HG03565 (cell line): Measurements from ENCODE around the gene DAAM1.

Source experiments
- ATAC-seq: cut with Tn5 transposase; IDR thresholded peaks from one replicate; pipeline ENCODE4 v1.9.1; 2021; ENCODE audit warnings: mild to moderate bottlenecking, moderate library complexity; ENCODE audit not compliant: unreplicated experiment

DAAM1 gene

DNA sequence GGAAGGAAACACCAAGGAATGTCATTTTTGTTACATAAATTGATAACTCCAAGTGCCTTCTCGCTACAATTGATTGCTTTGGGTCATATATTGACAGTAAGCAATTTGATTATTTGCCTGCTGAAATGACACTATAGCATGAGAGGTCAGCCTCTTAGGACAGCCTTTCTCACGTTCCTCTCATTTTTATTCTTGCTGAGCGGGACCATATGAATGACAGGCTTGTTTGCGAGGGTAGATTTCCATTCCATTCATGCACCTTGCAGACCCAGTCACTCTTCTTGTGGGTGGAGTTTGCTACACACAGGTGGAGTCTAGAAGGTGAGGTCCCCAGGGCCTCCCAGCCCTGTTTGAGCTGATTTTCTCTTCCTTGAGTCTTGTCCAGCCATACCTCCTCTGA lies 27.3 kb downstream of the DAAM1 start:
- ATAC-seq = no peak

GRCh38 chr14:59217011-59217410 lies 28.5 kb downstream of the DAAM1 start:
- no peak for ATAC-seq

GRCh38 chr14:59221568-59221967 lies 33.1 kb downstream of the DAAM1 start:
- no peak for ATAC-seq

DNA sequence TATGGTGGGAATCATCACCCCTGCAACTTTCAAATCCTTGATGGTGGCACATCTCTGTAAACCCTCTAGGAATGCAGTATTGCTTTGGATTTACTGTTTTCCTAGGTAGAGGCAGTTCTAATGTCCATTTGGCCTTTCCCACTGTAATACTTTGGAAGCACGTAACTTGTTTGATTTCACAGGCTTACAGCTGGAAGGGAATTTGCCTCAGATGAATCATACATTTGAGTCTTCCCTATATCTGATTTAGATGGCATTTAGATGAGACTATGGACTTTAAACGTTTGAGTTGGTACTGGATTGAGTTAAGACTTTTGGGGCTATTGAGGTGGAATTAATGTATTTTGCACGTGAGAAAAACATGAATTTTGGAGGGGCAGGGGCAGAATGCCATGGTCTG lies 35.9 kb downstream of the DAAM1 start:
- no peak for ATAC-seq

DNA sequence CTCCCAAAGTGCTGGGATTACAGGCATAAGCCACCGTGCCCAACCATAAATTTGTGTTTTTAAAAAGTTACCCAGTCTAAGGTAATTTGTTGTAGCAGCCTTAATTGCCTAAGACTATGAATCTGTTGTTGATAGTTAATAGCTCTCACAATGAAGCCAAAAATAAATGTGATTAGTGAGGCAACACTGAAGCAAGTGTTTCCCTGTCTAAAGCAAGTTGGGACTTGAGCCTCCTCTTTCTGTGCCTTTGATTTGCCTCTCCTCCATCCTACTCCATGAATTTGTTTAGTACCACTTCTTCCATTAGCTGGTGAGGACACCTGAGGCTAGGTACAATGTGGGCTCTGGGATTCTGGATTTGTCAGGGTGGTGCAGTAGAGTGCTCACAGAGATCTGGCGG lies 36.8 kb downstream of the DAAM1 start:
- no peak for ATAC-seq

GRCh38 chr14:59228421-59228820 lies 40.0 kb downstream of the DAAM1 start:
- no peak for ATAC-seq

- ATAC-seq = no peak
Observed at GRCh38 chr14:59229653-59230406, 41.4 kb downstream of the DAAM1 start.

DNA sequence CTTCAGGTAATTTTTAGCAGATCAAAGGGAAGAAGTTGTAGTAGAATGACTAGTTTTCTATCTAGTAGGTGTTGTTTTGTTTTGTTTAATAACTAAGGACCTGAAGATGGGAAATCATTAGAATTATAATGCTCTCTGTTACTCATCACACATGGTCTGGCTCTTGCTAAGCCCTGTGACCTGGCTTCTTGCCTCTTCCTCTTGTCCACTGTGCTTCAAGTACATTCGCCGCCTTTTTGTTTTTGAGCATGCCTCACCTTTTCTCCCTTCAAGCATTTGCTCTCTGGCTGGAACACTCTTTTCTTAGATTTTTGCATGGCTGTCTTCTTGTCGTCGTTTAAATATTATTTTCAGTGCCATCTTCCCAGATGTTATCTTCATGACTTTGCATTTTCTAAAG lies 47.7 kb downstream of the DAAM1 start:
- no peak for ATAC-seq

DNA sequence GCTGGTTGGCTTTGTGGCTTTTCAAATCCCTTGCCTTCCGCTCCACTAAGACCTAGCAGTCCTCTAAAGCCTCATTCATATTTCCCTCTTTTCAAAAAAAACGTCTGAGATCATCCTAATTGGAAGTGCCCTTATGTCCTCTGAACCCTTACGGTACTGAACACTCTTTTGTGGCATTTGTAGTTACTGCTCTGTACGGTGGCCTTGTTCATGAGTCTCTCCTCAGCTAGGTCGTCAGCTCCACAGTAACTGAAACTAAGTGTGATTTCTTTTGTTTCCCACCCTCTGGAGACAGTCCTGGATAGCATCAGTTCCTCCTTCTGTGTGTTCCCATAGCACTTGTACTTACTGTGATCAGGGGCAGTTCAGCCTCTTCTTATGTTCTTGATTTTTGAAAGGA lies 49.7 kb downstream of the DAAM1 start:
- ATAC-seq = no peak

DNA sequence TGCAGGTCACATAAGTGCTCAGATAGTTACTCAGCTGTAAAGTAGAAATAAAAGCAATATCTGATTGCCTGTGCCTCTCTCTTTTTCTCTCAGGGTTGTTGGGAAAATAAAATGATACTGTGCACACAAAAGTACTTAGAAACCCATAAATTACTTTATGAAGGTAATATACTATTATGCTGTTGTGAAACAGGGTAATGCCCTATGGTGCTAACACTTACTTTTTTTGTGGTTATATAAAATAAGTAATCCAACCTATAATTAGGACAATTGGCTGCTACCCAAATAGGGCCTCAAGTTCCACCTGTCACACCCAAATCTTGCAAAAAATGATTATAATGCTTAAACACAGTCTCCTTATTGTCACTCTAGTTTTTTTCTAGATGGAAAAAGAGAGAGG lies 50.6 kb downstream of the DAAM1 start:
- ATAC-seq = no peak

GRCh38 chr14:59240356-59240755 lies 51.9 kb downstream of the DAAM1 start:
- ATAC-seq = peak; percentile 85

DNA sequence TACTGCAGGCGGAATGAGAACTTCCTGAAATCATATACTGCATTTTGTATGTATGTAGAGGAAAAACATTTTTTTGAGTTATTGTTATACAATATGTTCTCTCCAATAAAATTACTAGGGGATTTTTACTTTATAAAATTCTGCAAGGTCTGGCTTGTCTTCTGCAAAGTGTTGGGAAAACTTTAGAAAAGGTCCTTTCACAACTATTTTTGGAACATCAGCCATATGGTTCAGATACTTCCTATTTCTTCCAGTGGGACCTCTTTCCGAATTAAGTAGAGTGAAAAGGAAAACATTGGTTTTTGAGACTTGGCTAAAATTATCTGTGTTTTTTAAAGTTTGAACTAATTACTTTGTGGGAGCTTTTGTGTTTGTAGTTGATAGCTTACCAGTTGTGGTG lies 52.7 kb downstream of the DAAM1 start:
- no peak for ATAC-seq

DNA sequence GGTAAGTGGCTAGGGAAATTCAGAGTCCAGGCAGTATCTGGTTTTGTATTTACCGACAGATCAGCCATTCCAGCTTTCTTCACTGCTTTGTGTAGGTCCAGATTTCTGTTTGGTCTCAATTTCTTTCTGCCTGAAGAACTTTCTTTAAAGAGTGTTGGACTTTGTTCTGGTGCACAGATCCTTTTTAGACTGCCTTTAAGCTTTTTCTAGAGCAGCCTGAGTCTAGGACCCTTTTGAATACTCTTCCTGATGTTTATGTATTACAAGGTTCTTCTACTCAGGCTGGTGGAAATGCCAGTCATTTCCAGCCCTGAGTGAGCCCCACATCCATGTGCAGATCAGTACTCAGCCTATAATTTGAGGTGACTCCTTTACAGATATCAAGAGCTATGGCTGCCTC lies 54.7 kb downstream of the DAAM1 start:
- no peak for ATAC-seq

DNA sequence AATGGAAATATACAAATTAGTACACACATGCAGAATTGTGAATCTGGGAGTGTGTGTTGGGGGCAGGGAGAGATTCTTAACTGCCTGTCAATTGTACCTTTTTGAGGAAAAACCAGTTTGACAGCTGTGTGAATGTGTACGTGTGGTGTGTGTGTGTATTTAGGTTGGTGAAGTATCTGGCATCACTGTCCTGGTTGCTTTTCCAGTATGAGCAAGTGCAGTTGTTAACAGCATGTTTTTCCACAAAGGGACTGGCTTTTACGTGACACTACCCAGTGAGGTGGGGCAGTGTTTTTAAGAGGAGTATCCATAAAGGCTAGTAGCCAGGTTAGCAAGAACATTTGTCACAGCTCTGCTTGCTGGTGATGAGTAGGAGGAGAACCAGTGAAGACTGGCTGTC lies 56.1 kb downstream of the DAAM1 start:
- ATAC-seq = no peak

DNA sequence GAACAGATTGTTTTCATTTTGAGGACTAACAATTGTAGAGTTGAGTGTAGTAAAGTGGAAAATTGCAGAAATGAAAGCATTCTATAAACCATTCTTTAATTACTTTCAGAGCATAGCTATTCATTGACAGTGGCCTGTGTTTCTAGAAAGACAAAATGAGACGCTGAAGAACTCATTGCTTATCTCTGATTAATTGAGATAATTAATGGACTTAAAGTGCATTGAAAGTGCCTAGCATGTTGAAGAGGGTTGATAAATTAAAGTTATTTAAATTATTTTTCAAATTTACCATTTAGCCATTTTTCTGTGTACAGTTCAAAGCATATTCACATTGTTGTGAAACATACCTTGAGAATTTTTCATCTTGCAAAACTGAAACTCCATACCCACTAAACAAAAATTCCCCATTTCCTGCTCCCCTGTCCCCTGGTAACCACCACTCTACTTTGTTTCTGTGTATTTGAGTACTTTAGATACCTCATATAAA lies 57.4 kb downstream of the DAAM1 start:
- ATAC-seq = peak; percentile 74

DNA sequence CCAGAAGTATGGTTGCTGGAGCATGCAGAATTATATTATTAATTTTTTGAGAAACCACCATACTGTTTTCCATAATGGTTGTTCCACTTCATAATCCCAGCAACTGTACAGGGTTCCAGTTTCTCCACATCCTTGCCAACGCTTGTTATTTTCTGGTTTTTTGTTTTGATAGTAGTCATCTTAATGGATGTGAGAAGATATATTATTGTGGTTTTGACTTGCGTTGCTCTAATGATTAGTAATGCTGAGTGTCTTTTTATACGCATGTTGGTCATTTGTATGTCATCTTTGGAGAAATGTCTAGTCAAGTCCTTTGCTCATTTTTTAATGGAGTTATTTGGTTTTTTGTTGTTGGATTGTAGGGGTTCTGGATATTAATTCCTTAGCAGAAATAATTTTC lies 58.1 kb downstream of the DAAM1 start:
- no peak for ATAC-seq

GRCh38 chr14:59247801-59248584 lies 59.5 kb downstream of the DAAM1 start:
- ATAC-seq = no peak

GRCh38 chr14:59249029-59249428 lies 60.6 kb downstream of the DAAM1 start:
- no peak for ATAC-seq

DNA sequence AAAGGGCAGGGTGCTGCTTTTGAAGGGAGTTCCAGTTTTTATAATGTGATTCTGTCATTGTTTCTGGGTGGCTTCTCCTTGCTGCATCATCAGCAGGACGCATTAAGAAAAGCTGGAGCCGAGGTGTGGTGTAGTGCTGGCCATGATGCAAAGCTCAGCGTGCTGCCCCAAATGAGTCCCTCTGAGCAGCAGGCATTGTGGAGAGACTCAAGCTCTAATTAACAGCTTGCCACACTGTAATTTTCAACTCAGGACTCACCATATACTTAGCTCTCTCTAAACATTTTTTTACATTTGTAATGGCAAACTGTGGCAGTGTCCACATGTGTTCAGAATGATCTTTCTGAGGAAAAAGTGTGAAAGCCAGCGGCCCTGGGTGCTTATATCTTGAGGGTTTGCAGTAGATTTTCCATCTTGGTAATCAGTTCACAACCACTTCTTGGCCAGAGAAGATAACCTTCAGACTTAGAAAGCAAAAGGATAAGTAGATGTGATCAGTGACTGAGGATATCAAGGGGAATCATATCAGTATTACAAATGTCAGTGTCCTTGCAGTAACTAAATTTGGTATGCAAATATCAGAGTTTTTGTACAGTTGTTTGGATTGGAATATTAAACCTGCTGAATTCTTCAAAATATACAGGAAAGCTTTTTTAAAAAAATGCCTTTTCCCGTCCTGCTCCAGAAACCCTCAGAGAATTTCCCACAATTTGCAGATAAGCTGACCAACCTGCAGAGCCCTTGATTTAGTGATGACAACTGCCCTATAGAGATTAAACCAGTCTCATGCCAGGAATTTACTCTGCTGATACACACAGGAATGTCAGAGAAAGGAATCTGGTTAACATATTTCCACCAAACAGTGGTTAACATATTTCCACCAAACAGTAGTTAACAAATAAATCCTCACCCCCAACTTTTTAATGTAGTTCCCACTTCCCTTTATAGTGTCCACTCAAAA lies 63.6 kb downstream of the DAAM1 start:
- no peak for ATAC-seq

- no peak for ATAC-seq
Observed at GRCh38 chr14:59252772-59253500, 64.5 kb downstream of the DAAM1 start.
